ENCODE results near the gene KDM2A.

The KDM2A gene

DNA sequence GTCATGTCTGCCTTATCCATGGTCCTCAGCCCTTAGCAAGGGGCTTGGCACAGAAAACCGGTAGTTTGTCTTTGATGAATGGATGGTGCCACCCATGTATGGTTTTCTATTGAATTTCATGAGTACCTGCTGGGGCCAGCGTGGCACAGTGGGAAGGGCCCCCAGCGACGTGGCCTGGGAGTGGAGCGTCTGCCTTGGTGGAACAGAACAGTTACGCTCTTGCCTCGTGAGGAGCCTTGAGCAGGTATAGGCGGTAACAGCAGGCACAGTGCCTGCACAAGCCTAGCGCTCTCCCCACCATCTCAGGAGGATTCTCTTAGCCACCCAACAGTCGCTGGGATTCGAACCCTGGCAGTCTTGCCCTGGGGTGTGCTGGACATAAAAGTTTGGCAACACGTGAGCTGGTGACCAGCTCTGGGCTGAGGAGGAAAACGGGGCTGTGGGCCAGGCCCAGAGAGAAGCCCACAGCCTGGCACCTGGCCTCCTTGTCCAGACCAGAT lies 181.2 kb downstream of the KDM2A start:
- WGBS: 93% methylated on average over 13 of the region's 13 CpGs
- Histone ChIP-seq H2BK5ac (ENCODE audit: low read depth, low read length, poor library complexity, severe bottlenecking) (no peak overlapping the region), H3K23ac (ENCODE audit: low read length in 2 of 2) (no peak overlapping the region), H3K9me3 (ENCODE audit: control insufficient read depth, low read length) (peaks cover 12% of the 10 kb centered on the region), H2AK5ac (ENCODE audit: low read length, severe bottlenecking) (no peak overlapping the region), H3K4ac (ENCODE audit: low read depth in 1 of 2, low read length in 2 of 2) (no peak overlapping the region), H2BK12ac (ENCODE audit: low read length in 2 of 2) (no peak overlapping the region), H3K79me1 (replicated peaks; ENCODE audit: low read length, poor library complexity, severe bottlenecking) (peaks cover 29% of the 10 kb centered on the region), H3K14ac (ENCODE audit: low read length in 2 of 2) (no peak overlapping the region), H3K9ac (ENCODE audit: low read length) (no peak overlapping the region), H3K4me3 (ENCODE audit: insufficient read depth in 1 of 2, low read depth in 1 of 2, low read length in 2 of 2) (no peak overlapping the region), H2BK15ac (ENCODE audit: low read depth, poor library complexity, severe bottlenecking) (no peak overlapping the region), H3K27me3 (ENCODE audit: control insufficient read depth in 1 of 2, insufficient read depth in 1 of 2, low read length in 2 of 2) (no peaks in the 10 kb centered on the region), H3K27ac (ENCODE audit: low read length, poor library complexity, severe bottlenecking) (no peak overlapping the region), H3K4me2 (ENCODE audit: low read length, poor library complexity, severe bottlenecking) (no peak overlapping the region), H3K36me3 (ENCODE audit: control insufficient read depth in 1 of 2, insufficient read depth in 2 of 2, low read depth in 1 of 2, low read length in 2 of 2) (peaks cover 50 to 61% of the 10 kb centered on the region in 2 experiments), H2BK120ac (ENCODE audit: low read depth, low read length) (no peak overlapping the region), H4K91ac (ENCODE audit: low read length) (no peak overlapping the region), H4K8ac (ENCODE audit: low read length) (no peak overlapping the region), H3K18ac (ENCODE audit: low read depth in 1 of 2, low read length in 2 of 2) (no peak overlapping the region), H2AFZ (ENCODE audit: low read depth, low read length) (no peak overlapping the region), H3K4me1 (ENCODE audit: control insufficient read depth, insufficient read depth, low read depth, low read length) (peaks cover 32% of the 10 kb centered on the region)
- DNase-seq: no peak

DNA sequence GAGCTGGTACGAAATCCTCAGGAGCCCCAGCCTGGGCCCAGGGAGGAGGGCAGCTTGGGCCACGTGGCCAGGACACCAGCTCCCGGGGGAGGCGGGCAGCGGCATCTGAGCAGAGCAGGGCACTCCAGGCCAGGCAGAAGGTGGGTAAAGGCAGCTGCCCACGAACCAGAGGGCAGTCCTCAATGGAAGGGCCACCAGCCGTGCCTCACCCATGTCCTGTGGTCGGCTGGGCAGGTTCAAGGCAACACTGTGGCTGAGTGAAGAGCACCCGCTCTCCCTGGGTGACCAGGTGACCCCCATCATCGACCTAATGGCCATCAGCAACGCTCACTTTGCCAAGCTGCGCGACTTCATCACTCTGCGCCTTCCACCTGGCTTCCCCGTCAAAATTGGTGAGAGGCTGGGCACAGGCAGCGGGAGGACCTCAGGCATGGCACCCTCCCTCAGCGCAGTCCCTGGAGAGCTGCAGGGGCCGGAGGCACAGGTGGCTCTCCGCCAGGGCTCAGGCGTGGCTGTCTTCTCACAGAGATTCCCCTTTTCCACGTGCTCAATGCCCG lies 181.8 kb downstream of the KDM2A start:
- Histone ChIP-seq H3K4me2 (ENCODE audit: low read length, poor library complexity, severe bottlenecking) (no peak overlapping the region), H3K4me1 (ENCODE audit: control insufficient read depth, insufficient read depth, low read depth, low read length) (peaks cover 35% of the 10 kb centered on the region), H3K9ac (ENCODE audit: low read length) (no peak overlapping the region), H3K18ac (ENCODE audit: low read depth in 1 of 2, low read length in 2 of 2) (no peak overlapping the region), H2BK120ac (ENCODE audit: low read depth, low read length) (no peak overlapping the region), H3K9me3 (ENCODE audit: control insufficient read depth, low read length) (peaks cover 7% of the 10 kb centered on the region), H3K23ac (ENCODE audit: low read length in 2 of 2) (no peak overlapping the region), H2AK5ac (ENCODE audit: low read length, severe bottlenecking) (no peak overlapping the region), H2AFZ (ENCODE audit: low read depth, low read length) (no peak overlapping the region), H3K79me1 (replicated peaks; ENCODE audit: low read length, poor library complexity, severe bottlenecking) (peaks cover 29% of the 10 kb centered on the region), H4K8ac (ENCODE audit: low read length) (no peak overlapping the region), H3K14ac (ENCODE audit: low read length in 2 of 2) (no peak overlapping the region), H2BK5ac (ENCODE audit: low read depth, low read length, poor library complexity, severe bottlenecking) (no peak overlapping the region), H3K4ac (ENCODE audit: low read depth in 1 of 2, low read length in 2 of 2) (no peak overlapping the region), H3K27ac (ENCODE audit: low read length, poor library complexity, severe bottlenecking) (no peak overlapping the region), H3K36me3 (ENCODE audit: control insufficient read depth in 1 of 2, insufficient read depth in 2 of 2, low read depth in 1 of 2, low read length in 2 of 2) (peaks cover 47 to 55% of the 10 kb centered on the region in 2 experiments), H3K4me3 (ENCODE audit: insufficient read depth in 1 of 2, low read depth in 1 of 2, low read length in 2 of 2) (no peak overlapping the region), H2BK15ac (ENCODE audit: low read depth, poor library complexity, severe bottlenecking) (no peak overlapping the region), H2BK12ac (ENCODE audit: low read length in 2 of 2) (no peak overlapping the region), H3K27me3 (ENCODE audit: control insufficient read depth in 1 of 2, insufficient read depth in 1 of 2, low read length in 2 of 2) (no peaks in the 10 kb centered on the region), H4K91ac (ENCODE audit: low read length) (no peak overlapping the region)
- 97% methylated on average over 22 of the region's 22 CpGs for WGBS
- no peak for DNase-seq

DNA sequence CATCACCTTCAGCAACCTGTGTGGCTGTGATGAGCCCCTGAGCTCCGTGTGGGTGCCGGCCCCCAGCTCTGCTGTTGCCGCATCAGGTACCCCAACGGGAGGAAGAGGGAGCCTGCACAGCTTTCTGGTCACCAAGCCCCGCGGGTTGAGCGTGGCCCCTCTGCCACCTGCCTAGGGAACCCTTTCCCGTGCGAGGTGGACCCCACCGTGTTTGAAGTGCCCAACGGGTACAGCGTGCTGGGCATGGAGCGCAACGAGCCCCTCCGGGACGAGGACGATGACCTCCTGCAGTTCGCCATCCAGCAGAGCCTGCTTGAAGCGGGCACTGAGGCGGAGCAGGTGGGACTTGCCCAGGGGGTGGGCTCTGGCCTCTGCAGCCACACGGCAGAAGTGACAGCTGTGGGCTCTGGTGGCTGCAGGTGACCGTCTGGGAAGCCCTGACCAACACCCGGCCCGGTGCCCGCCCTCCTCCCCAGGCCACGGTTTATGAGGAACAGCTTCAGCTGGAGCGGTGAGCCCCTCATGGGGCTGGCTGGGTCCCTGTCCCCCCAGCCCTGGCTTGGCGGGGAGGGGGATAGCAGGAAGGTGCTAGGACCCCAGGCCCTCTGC lies 182.4 kb downstream of the KDM2A start:
- no peak overlapping the region for H2AK5ac ChIP-seq (ENCODE audit: low read length, severe bottlenecking)
- H3K14ac ChIP-seq (ENCODE audit: low read length in 2 of 2): no peak overlapping the region
- no peak overlapping the region for H2BK12ac ChIP-seq (ENCODE audit: low read length in 2 of 2)
- peak overlapping the region; percentile 47 for H4K91ac ChIP-seq (ENCODE audit: low read length)
- no peak overlapping the region for H2BK5ac ChIP-seq (ENCODE audit: low read depth, low read length, poor library complexity, severe bottlenecking)
- no peak overlapping the region for H2AFZ ChIP-seq (ENCODE audit: low read depth, low read length)
- peaks cover 1% of the 10 kb centered on the region for H3K9me3 ChIP-seq (ENCODE audit: control insufficient read depth, low read length)
- DNase-seq: no peak
- H3K79me1 ChIP-seq (replicated peaks; ENCODE audit: low read length, poor library complexity, severe bottlenecking): peaks cover 29% of the 10 kb centered on the region
- H2BK120ac ChIP-seq (ENCODE audit: low read depth, low read length): no peak overlapping the region
- peak overlapping the region; percentile 56 for H3K27ac ChIP-seq (ENCODE audit: low read length, poor library complexity, severe bottlenecking)
- H3K23ac ChIP-seq (ENCODE audit: low read length in 2 of 2): no peak overlapping the region
- no peak overlapping the region for H3K4me2 ChIP-seq (ENCODE audit: low read length, poor library complexity, severe bottlenecking)
- no peak overlapping the region for H3K4ac ChIP-seq (ENCODE audit: low read depth in 1 of 2, low read length in 2 of 2)
- H3K27me3 ChIP-seq (ENCODE audit: control insufficient read depth in 1 of 2, insufficient read depth in 1 of 2, low read length in 2 of 2): no peaks in the 10 kb centered on the region
- peak overlapping the region; percentile 43 for H4K8ac ChIP-seq (ENCODE audit: low read length)
- H3K4me3 ChIP-seq (ENCODE audit: insufficient read depth in 1 of 2, low read depth in 1 of 2, low read length in 2 of 2): no peak overlapping the region
- H3K36me3 ChIP-seq (ENCODE audit: control insufficient read depth in 1 of 2, insufficient read depth in 2 of 2, low read depth in 1 of 2, low read length in 2 of 2): peaks cover 46 to 50% of the 10 kb centered on the region in 2 experiments
- 92% methylated on average over 28 of the region's 28 CpGs for WGBS
- peak overlapping the region; percentile 34 for H2BK15ac ChIP-seq (ENCODE audit: low read depth, poor library complexity, severe bottlenecking)
- peaks cover 35% of the 10 kb centered on the region for H3K4me1 ChIP-seq (ENCODE audit: control insufficient read depth, insufficient read depth, low read depth, low read length)
- H3K9ac ChIP-seq (ENCODE audit: low read length): no peak overlapping the region
- no peak overlapping the region for H3K18ac ChIP-seq (ENCODE audit: low read depth in 1 of 2, low read length in 2 of 2)

DNA sequence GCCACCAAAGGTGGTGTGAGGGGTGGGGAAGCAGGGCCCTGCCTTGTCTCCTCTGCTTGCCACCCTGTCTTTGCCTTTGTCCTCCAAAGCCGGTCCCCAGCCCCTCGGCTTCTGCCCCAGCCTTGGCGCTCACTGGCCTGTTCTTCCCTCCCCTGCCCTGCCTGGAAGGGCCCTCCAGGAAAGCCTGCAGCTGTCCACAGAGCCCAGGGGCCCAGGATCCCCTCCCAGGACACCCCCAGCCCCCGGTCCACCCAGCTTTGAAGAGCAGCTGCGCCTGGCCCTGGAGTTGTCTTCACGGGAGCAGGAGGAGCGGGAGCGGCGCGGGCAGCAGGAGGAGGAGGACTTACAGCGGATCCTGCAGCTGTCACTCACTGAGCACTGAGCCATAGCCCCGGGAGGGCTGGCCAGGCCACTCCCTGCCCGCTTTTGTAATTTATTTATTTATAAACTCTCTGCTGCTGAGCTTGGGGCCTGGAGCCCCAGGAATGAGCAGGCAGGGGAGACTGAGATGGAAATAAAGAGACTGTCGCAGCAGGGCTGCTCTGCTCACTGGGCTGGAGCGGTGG lies 183.0 kb downstream of the KDM2A start:
- DNase-seq: peak; percentile 85
- H3K9ac ChIP-seq (ENCODE audit: low read length): peak overlapping the region; percentile 82
- no peak overlapping the region for H3K4ac ChIP-seq (ENCODE audit: low read depth in 1 of 2, low read length in 2 of 2)
- no peak overlapping the region for H2BK120ac ChIP-seq (ENCODE audit: low read depth, low read length)
- peak overlapping the region; percentile 47 for H4K91ac ChIP-seq (ENCODE audit: low read length)
- peak overlapping the region; percentile 27 for H4K8ac ChIP-seq (ENCODE audit: low read length)
- peak overlapping the region in 1 of 2 experiments; percentile 29 for H3K18ac ChIP-seq (ENCODE audit: low read depth in 1 of 2, low read length in 2 of 2)
- no peaks in the 10 kb centered on the region for H3K9me3 ChIP-seq (ENCODE audit: control insufficient read depth, low read length)
- H3K14ac ChIP-seq (ENCODE audit: low read length in 2 of 2): no peak overlapping the region
- peaks cover 45 to 48% of the 10 kb centered on the region in 2 experiments for H3K36me3 ChIP-seq (ENCODE audit: control insufficient read depth in 1 of 2, insufficient read depth in 2 of 2, low read depth in 1 of 2, low read length in 2 of 2)
- no peak overlapping the region for H2BK12ac ChIP-seq (ENCODE audit: low read length in 2 of 2)
- no peak overlapping the region for H2AK5ac ChIP-seq (ENCODE audit: low read length, severe bottlenecking)
- H3K4me3 ChIP-seq (ENCODE audit: insufficient read depth in 1 of 2, low read depth in 1 of 2, low read length in 2 of 2): no peak overlapping the region
- H2AFZ ChIP-seq (ENCODE audit: low read depth, low read length): no peak overlapping the region
- no peak overlapping the region for H2BK5ac ChIP-seq (ENCODE audit: low read depth, low read length, poor library complexity, severe bottlenecking)
- H2BK15ac ChIP-seq (ENCODE audit: low read depth, poor library complexity, severe bottlenecking): no peak overlapping the region
- WGBS: 30% methylated on average over 12 of the region's 15 CpGs
- H3K79me1 ChIP-seq (replicated peaks; ENCODE audit: low read length, poor library complexity, severe bottlenecking): peaks cover 31% of the 10 kb centered on the region
- peak overlapping the region; percentile 88 for H3K4me2 ChIP-seq (ENCODE audit: low read length, poor library complexity, severe bottlenecking)
- peaks cover 35% of the 10 kb centered on the region for H3K4me1 ChIP-seq (ENCODE audit: control insufficient read depth, insufficient read depth, low read depth, low read length)
- H3K27ac ChIP-seq (ENCODE audit: low read length, poor library complexity, severe bottlenecking): peak overlapping the region; percentile 56
- H3K23ac ChIP-seq (ENCODE audit: low read length in 2 of 2): no peak overlapping the region
- H3K27me3 ChIP-seq (ENCODE audit: control insufficient read depth in 1 of 2, insufficient read depth in 1 of 2, low read length in 2 of 2): no peaks in the 10 kb centered on the region

Measured in mesenchymal stem cell (in vitro differentiated cells and primary cell).